ENCODE data around the gene LDLRAD4.

Gene LDLRAD4

GRCh38 chr18:13374468-13375301 is 156.1 kb downstream of the LDLRAD4 start:
- peak; percentile 64 for ATAC-seq
- TF ChIP-seq TSHZ2 (CRISPR knock-in tag; IDR thresholded peaks at IDR 0.05) (no peak), ARNTL (CRISPR knock-in tag; IDR thresholded peaks at IDR 0.05; ENCODE audit: borderline replicate concordance, low read depth) (no peak), ESRRG (CRISPR knock-in tag; IDR thresholded peaks at IDR 0.05) (no peak), CSDC2 (CRISPR knock-in tag; IDR thresholded peaks at IDR 0.05) (no peak), BACH2 (CRISPR knock-in tag; IDR thresholded peaks at IDR 0.05; ENCODE audit: borderline replicate concordance) (no peak), OSR1 (CRISPR knock-in tag; IDR thresholded peaks at IDR 0.05) (no peak), TOX (CRISPR knock-in tag; IDR thresholded peaks at IDR 0.05; ENCODE audit: borderline replicate concordance) (no peak)

GRCh38 chr18:13375302-13376255 is 157.0 kb downstream of the LDLRAD4 start:
- ATAC-seq, result peak; percentile 97
- TF ChIP-seq TCF4 (CRISPR knock-in tag; IDR thresholded peaks at IDR 0.05; ENCODE audit: borderline replicate concordance), result no peak
- no peak for TF ChIP-seq TSHZ2 (CRISPR knock-in tag; IDR thresholded peaks at IDR 0.05)
- TF ChIP-seq ZNF70 (CRISPR knock-in tag; IDR thresholded peaks at IDR 0.05), result no peak
- TF ChIP-seq ZNF8 (CRISPR knock-in tag; IDR thresholded peaks at IDR 0.05), result no peak

GRCh38 chr18:13376298-13376840 is 157.8 kb downstream of the LDLRAD4 start:
- TF ChIP-seq ZNF70 (CRISPR knock-in tag; IDR thresholded peaks at IDR 0.05) (no peak), SNAI2 (CRISPR knock-in tag; IDR thresholded peaks at IDR 0.05) (no peak), ZFP30 (CRISPR knock-in tag; IDR thresholded peaks at IDR 0.05) (no peak), GLIS3 (CRISPR knock-in tag; IDR thresholded peaks at IDR 0.05) (no peak), ARNTL (CRISPR knock-in tag; IDR thresholded peaks at IDR 0.05; ENCODE audit: borderline replicate concordance, low read depth) (no peak), TSHZ2 (CRISPR knock-in tag; IDR thresholded peaks at IDR 0.05) (no peak), ISL1 (CRISPR knock-in tag; IDR thresholded peaks at IDR 0.05) (no peak)
- no peak for ATAC-seq

- no peak for ATAC-seq
- TF ChIP-seq TSHZ2 (CRISPR knock-in tag; IDR thresholded peaks at IDR 0.05) (no peak), POU6F1 (CRISPR knock-in tag; IDR thresholded peaks at IDR 0.05; ENCODE audit: borderline replicate concordance, low read depth) (no peak), ZNF8 (CRISPR knock-in tag; IDR thresholded peaks at IDR 0.05) (no peak), SNAI2 (CRISPR knock-in tag; IDR thresholded peaks at IDR 0.05) (no peak), ISL1 (CRISPR knock-in tag; IDR thresholded peaks at IDR 0.05) (no peak), TOX (CRISPR knock-in tag; IDR thresholded peaks at IDR 0.05; ENCODE audit: borderline replicate concordance) (no peak)
These were observed 158.3 kb downstream of the LDLRAD4 start for GRCh38 chr18:13376841-13377351.

Measured in SK-N-SH treated with all-trans-retinoic acid at 6 μM for 48 hours (cell line).